HepG2 (cell line): Measurements from ENCODE around the gene HNRNPH3. TPM values are rescaled to one million over a fixed set of nuclear protein-coding genes. Genes with fewer than 3 reads are reported as not detected.

Source experiments
- AGO2 ChIP-seq: fragments of 200-400 bp; formaldehyde crosslinking; optimal IDR thresholded peaks from 2 replicates; pipeline ENCODE3; 2017; ENCODE audit warnings: mild to moderate bottlenecking, low read depth, low read length, moderate library complexity
- FLYWCH1 ChIP-seq: sonication (generic); formaldehyde crosslinking; IDR thresholded peaks from 2 replicates; pipeline ENCODE4 v1.8.1; 2023; ENCODE audit warnings: mild to moderate bottlenecking, missing genetic modification reagents
- GABPA ChIP-seq, 2 experiments: IDR thresholded peaks; 2 replicates each; pipeline ENCODE4 v1.6.1; 2011 to 2016; ENCODE audit warnings: low read depth in 2 of 2, low read length in 1 of 2, missing biosample characterization in 1 of 2, missing genetic modification characterization in 1 of 2
- HES4 ChIP-seq: sonication (generic); formaldehyde crosslinking; IDR thresholded peaks from 2 replicates; pipeline ENCODE4 v1.9.0; 2021; ENCODE audit warnings: mild to moderate bottlenecking, missing genetic modification reagents, borderline replicate concordance
- HNRNPL ChIP-seq: fragments of 200-400 bp; formaldehyde crosslinking; IDR thresholded peaks from 2 replicates; pipeline ENCODE4 v1.6.1; 2017; ENCODE audit warnings: mild to moderate bottlenecking, low read depth, low read length
- HNRNPUL1 ChIP-seq: fragments of 200-400 bp; formaldehyde crosslinking; IDR thresholded peaks from 2 replicates; pipeline ENCODE4 v1.6.1; 2017; ENCODE audit warnings: low read depth, mild to moderate bottlenecking, low read length, moderate library complexity
- KAT8 ChIP-seq: IDR thresholded peaks from 2 replicates; pipeline ENCODE4 v1.6.1; 2016; ENCODE audit warnings: missing genetic modification reagents, missing compliant biosample characterization
- KDM2A ChIP-seq: sonication (generic); formaldehyde crosslinking; IDR thresholded peaks from 2 replicates; pipeline ENCODE4 v1.4.0; 2020; ENCODE audit warnings: low read depth, missing genetic modification reagents, borderline replicate concordance
- KMT2B ChIP-seq: IDR thresholded peaks from 2 replicates; pipeline ENCODE4 v1.6.1; 2016; ENCODE audit warnings: missing genetic modification reagents, missing compliant biosample characterization
- MTF2 ChIP-seq: sonication (generic); formaldehyde crosslinking; IDR thresholded peaks from 2 replicates; pipeline ENCODE4 v1.5.0; 2020; ENCODE audit warnings: missing genetic modification reagents, borderline replicate concordance
- MXD4 ChIP-seq: IDR thresholded peaks from 2 replicates; pipeline ENCODE4 v1.6.1; 2016; ENCODE audit warnings: mild to moderate bottlenecking, missing biosample characterization, missing genetic modification reagents
- RBM22 ChIP-seq: fragments of 200-400 bp; formaldehyde crosslinking; optimal IDR thresholded peaks from 2 replicates; pipeline ENCODE3; 2017; ENCODE audit warnings: mild to moderate bottlenecking, low read length, moderate library complexity
- RBM39 ChIP-seq: fragments of 200-400 bp; formaldehyde crosslinking; IDR thresholded peaks from one replicate; pipeline ENCODE4 v1.6.1; 2018; ENCODE audit warnings: antibody characterized with exemption, mild to moderate bottlenecking, low read depth, low read length; ENCODE audit not compliant: poor library complexity, severe bottlenecking
- RXRA ChIP-seq: sonication (generic); formaldehyde crosslinking; IDR thresholded peaks from 2 replicates; pipeline ENCODE4 v1.5.1; 2020; ENCODE audit warnings: missing genetic modification reagents
- ZFX ChIP-seq: sonication (generic); formaldehyde crosslinking; IDR thresholded peaks from 2 replicates; pipeline ENCODE4 v1.4.0; 2020; ENCODE audit warnings: mild to moderate bottlenecking, low read depth, missing genetic modification reagents, moderate library complexity
- ZNF256 ChIP-seq: sonication (generic); formaldehyde crosslinking; conservative IDR thresholded peaks from 2 replicates; pipeline ENCODE4 v1.4.0; 2020; ENCODE audit warnings: missing genetic modification reagents
- ZNF510 ChIP-seq: sonication (generic); formaldehyde crosslinking; IDR thresholded peaks from 2 replicates; pipeline ENCODE4 v1.4.0; 2020; ENCODE audit warnings: low read depth, mild to moderate bottlenecking, missing genetic modification reagents
- ZNF615 ChIP-seq: sonication (generic); formaldehyde crosslinking; IDR thresholded peaks from 2 replicates; pipeline ENCODE4 v1.5.0; 2020; ENCODE audit warnings: mild to moderate bottlenecking, missing genetic modification reagents, borderline replicate concordance
- ZNF644 ChIP-seq: IDR thresholded peaks from 2 replicates; pipeline ENCODE4 v1.6.1; 2016; ENCODE audit warnings: low read depth
- ZNF746 ChIP-seq: sonication (generic); formaldehyde crosslinking; IDR thresholded peaks from 2 replicates; pipeline ENCODE4 v1.8.0; 2022; ENCODE audit warnings: mild to moderate bottlenecking, missing genetic modification reagents
- ZNF891 ChIP-seq: sonication (generic); formaldehyde crosslinking; IDR thresholded peaks from 2 replicates; pipeline ENCODE4 v1.5.0; 2020; ENCODE audit warnings: mild to moderate bottlenecking, missing genetic modification reagents
- polyA plus RNA-seq, 8 experiments: library from polyadenylated mRNA; depleted of rRNA in 3 of 8; stranded (reverse) in 7 of 8; unstranded in 1 of 8; fragments of >200 nt; fragmentation: Illumina TruSeq in 4 of 8; extraction: Trizol in 4 of 8; gene quantifications; 2 replicates each; pipeline versions ENCODE4 v1.2.1 to v1.2.3, GENCODE V29; 2011 to 2016; ENCODE audit warnings: low read depth in 4 of 8, missing spikeins in 1 of 8, mixed read lengths in 1 of 8; ENCODE audit not compliant: insufficient read depth in 1 of 8
- total RNA-seq, 5 experiments: library from RNA; depleted of rRNA; stranded (reverse); fragments of >200 nt; fragmentation: Illumina TruSeq; extraction: Trizol; gene quantifications; 2 replicates each; pipeline ENCODE4 v1.2.3, GENCODE V29; 2016; ENCODE audit warnings: low read depth in 1 of 5
- TF ChIP-seq, protein P1 (sequence below): sonication (generic); formaldehyde crosslinking; conservative IDR thresholded peaks from 2 replicates; pipeline ENCODE4 v1.8.0; 2022; ENCODE audit warnings: low read depth, missing genetic modification reagents
- TF ChIP-seq, protein P2 (sequence below): sonication (generic); formaldehyde crosslinking; IDR thresholded peaks from 2 replicates; pipeline ENCODE4 v1.8.0; 2022; ENCODE audit warnings: missing genetic modification reagents, mild to moderate bottlenecking, borderline replicate concordance
- TF ChIP-seq, protein P3 (sequence below): sonication (generic); formaldehyde crosslinking; IDR thresholded peaks from 2 replicates; pipeline ENCODE4 v1.5.1; 2020; ENCODE audit warnings: mild to moderate bottlenecking, missing genetic modification reagents

HNRNPH3 gene
- total and polyA plus RNA-seq, 2 of the 13 experiments (the other 11 are each of a cell fraction or from before 2014, with no cell fraction given): 46.0 to 47.7 TPM

DNA sequence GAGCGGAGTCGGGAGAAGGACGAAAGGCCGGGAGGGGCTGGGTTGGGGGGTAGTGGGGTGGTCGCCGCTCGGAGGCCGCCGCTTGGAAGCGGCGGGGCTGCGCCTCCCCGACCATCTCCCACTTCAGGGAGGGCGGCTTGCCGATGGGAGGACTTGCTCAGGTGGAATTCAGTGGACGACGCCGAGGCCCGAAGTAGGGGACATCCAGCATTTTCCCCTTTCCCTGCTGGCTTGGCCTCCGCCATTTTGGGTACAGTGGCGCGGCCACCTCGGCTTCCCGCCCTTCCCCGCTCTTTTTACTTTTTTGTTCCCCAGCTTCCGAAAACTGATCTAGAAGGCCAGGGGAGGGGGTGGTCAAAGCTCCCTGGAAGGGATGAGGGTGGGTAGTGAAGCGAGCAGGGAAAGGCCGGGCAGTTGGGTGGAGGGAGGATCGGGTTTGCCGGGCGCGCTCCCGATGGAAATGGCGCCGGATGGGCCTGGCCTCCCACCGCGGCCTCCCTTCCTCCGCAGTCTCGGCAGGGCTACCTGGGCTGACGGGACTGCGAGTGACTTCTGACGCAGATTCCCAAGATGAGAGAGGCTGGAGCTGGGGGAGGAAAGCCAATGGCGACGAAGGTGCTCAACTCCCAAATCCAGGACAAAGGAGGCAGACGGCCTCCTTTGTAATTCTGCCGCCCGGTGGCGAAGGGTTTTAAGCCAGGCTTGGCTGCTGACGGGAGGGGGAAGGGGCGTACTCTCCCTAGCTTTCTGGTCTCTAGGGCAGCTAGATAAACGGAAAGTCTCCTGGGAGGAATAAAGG, 594 bp downstream of the HNRNPH3 start, which contains the start of gene PBLD (continued):
- TF ChIP-seq, protein P1, sequence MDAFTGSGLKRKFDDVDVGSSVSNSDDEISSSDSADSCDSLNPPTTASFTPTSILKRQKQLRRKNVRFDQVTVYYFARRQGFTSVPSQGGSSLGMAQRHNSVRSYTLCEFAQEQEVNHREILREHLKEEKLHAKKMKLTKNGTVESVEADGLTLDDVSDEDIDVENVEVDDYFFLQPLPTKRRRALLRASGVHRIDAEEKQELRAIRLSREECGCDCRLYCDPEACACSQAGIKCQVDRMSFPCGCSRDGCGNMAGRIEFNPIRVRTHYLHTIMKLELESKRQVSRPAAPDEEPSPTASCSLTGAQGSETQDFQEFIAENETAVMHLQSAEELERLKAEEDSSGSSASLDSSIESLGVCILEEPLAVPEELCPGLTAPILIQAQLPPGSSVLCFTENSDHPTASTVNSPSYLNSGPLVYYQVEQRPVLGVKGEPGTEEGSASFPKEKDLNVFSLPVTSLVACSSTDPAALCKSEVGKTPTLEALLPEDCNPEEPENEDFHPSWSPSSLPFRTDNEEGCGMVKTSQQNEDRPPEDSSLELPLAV (CRISPR knock-in tag): no peak
- TF ChIP-seq KMT2B (CRISPR knock-in tag) (no peak), ZNF644 (CRISPR knock-in tag) (0 out of 2 replicates have a peak, but pooled peaks have one; percentile 10), GABPA (IDR thresholded peaks at IDR 0.05; ENCODE audit: low read depth, low read length) (no peak), GABPA (CRISPR knock-in tag; IDR thresholded peaks at IDR 0.05; ENCODE audit: low read depth) (no peak), HNRNPL (peak; percentile 59; the same call in 1 of the 2 replicates), RBM22 (peak; percentile 73), ZNF615 (peak; percentile 90; the same call in 1 of the 2 replicates), MXD4 (0 out of 2 replicates have a peak, but pooled peaks have one; percentile 20), ZNF256 (CRISPR knock-in tag) (no peak), AGO2 (peak; percentile 89), KAT8 (CRISPR knock-in tag) (peak; percentile 19; the same call in 1 of the 2 replicates), KDM2A (peak; percentile 64), ZNF746 (0 out of 2 replicates have a peak, but pooled peaks have one; percentile 18), HES4 (CRISPR knock-in tag) (peak; percentile 47; the same call in 1 of the 2 replicates), MTF2 (CRISPR knock-in tag) (no peak), HNRNPUL1 (0 out of 2 replicates have a peak, but pooled peaks have one; percentile 16), ZNF510 (CRISPR knock-in tag) (0 out of 2 replicates have a peak, but pooled peaks have one; percentile 17), RBM39 (peak; percentile 42), ZNF891 (peak; percentile 7; the same call in 1 of the 2 replicates), FLYWCH1 (CRISPR knock-in tag) (no peak), ZFX (CRISPR knock-in tag) (peak; percentile 82), RXRA (CRISPR knock-in tag) (0 out of 2 replicates have a peak, but pooled peaks have one; percentile 40)
- TF ChIP-seq, protein P2, sequence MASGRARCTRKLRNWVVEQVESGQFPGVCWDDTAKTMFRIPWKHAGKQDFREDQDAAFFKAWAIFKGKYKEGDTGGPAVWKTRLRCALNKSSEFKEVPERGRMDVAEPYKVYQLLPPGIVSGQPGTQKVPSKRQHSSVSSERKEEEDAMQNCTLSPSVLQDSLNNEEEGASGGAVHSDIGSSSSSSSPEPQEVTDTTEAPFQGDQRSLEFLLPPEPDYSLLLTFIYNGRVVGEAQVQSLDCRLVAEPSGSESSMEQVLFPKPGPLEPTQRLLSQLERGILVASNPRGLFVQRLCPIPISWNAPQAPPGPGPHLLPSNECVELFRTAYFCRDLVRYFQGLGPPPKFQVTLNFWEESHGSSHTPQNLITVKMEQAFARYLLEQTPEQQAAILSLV (CRISPR knock-in tag): no peak
- TF ChIP-seq, protein P3, sequence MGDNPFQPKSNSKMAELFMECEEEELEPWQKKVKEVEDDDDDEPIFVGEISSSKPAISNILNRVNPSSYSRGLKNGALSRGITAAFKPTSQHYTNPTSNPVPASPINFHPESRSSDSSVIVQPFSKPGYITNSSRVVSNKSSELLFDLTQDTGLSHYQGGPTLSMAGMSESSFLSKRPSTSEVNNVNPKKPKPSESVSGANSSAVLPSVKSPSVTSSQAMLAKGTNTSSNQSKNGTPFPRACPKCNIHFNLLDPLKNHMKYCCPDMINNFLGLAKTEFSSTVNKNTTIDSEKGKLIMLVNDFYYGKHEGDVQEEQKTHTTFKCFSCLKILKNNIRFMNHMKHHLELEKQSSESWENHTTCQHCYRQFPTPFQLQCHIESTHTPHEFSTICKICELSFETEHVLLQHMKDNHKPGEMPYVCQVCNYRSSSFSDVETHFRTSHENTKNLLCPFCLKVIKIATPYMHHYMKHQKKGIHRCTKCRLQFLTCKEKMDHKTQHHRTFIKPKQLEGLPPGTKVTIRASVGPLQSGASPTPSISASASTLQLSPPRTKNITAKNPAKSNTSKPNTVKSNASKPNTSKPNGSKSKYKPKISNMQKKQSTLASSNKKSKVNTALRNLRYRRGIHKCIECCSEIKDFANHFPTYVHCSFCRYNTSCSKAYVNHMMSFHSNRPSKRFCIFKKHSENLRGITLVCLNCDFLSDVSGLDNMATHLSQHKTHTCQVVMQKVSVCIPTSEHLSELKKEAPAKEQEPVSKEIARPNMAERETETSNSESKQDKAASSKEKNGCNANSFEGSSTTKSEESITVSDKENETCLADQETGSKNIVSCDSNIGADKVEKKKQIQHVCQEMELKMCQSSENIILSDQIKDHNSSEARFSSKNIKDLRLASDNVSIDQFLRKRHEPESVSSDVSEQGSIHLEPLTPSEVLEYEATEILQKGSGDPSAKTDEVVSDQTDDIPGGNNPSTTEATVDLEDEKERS (CRISPR knock-in tag): peak; percentile 65; the same call in 1 of the 2 replicates
